Rectal smooth muscle tissue (tissue), 1 donor: ENCODE data around the gene PUS10.
"Not testable (repeated sequence)": the region's sequence is repeated elsewhere in the genome, so short reads cannot be mapped to it uniquely, and the experiment has no call there.

ENCODE experiments used
- H3K27ac ChIP-seq: one replicate; pipeline ENCODE4 v1.7.0; 2013; ENCODE audit warnings: low read depth, low read length, inconsistent platforms
- H3K27me3 ChIP-seq: one replicate; pipeline ENCODE4 v1.7.0; 2013; ENCODE audit warnings: low read length; ENCODE audit not compliant: control insufficient read depth, insufficient read depth
- H3K36me3 ChIP-seq: one replicate; pipeline ENCODE4 v1.7.0; 2013; ENCODE audit warnings: low read length; ENCODE audit not compliant: control insufficient read depth, insufficient read depth
- H3K4me1 ChIP-seq: one replicate; pipeline ENCODE4 v1.7.0; 2013; ENCODE audit warnings: low read length; ENCODE audit not compliant: control insufficient read depth, insufficient read depth
- H3K4me3 ChIP-seq: one replicate; pipeline ENCODE4 v1.7.0; 2013; ENCODE audit warnings: low read length
- H3K9ac ChIP-seq: one replicate; pipeline ENCODE4 v1.7.0; 2013; ENCODE audit warnings: low read length

The PUS10 gene

GRCh38 chr2:61029533-61029932 lies 11.5 kb upstream of the PUS10 start:
- Histone ChIP-seq H3K27ac (no peak overlapping the region), H3K36me3 (peaks cover 13% of the 10 kb centered on the region), H3K4me1 (no peaks in the 10 kb centered on the region), H3K4me3 (no peak overlapping the region), H3K9ac (no peak overlapping the region), H3K27me3 (no peaks in the 10 kb centered on the region)

- no peak overlapping the region for H3K9ac ChIP-seq
- no peak overlapping the region for H3K27ac ChIP-seq
- H3K4me1 ChIP-seq, result no peaks in the 10 kb centered on the region
- no peaks in the 10 kb centered on the region for H3K27me3 ChIP-seq
- no peaks in the 10 kb centered on the region for H3K36me3 ChIP-seq
- no peak overlapping the region for H3K4me3 ChIP-seq
Measured at GRCh38 chr2:61023670-61024069, 5.6 kb upstream of the PUS10 start.

GRCh38 chr2:61021228-61021660 lies 3.2 kb upstream of the PUS10 start:
- no peaks in the 10 kb centered on the region for H3K36me3 ChIP-seq
- H3K27me3 ChIP-seq, result no peaks in the 10 kb centered on the region
- H3K4me3 ChIP-seq, result no peak overlapping the region
- H3K4me1 ChIP-seq, result no peaks in the 10 kb centered on the region
- H3K27ac ChIP-seq, result no peak overlapping the region
- H3K9ac ChIP-seq, result no peak overlapping the region

- H3K4me1 ChIP-seq, result no peaks in the 10 kb centered on the region
- peak overlapping the region; percentile 91 for H3K4me3 ChIP-seq
- H3K27me3 ChIP-seq, result no peaks in the 10 kb centered on the region
- H3K27ac ChIP-seq, result no peak overlapping the region
- no peaks in the 10 kb centered on the region for H3K36me3 ChIP-seq
- H3K9ac ChIP-seq, result no peak overlapping the region
Measured at GRCh38 chr2:61018798-61019197, 743 bp upstream of the PUS10 start.

GRCh38 chr2:61018318-61018755 lies 282 bp upstream of the PUS10 start:
- H3K4me3 ChIP-seq, result peak overlapping the region; percentile 91
- H3K27me3 ChIP-seq, result no peaks in the 10 kb centered on the region

GRCh38 chr2:61017003-61017555 lies 976 bp downstream of the PUS10 start:
- Histone ChIP-seq H3K27ac (peak overlapping the region; percentile 84), H3K4me3 (peak overlapping the region; percentile 91), H3K4me1 (no peaks in the 10 kb centered on the region), H3K36me3 (no peaks in the 10 kb centered on the region), H3K27me3 (no peaks in the 10 kb centered on the region), H3K9ac (peak overlapping the region; percentile 70)

More at GRCh38 chr2:61018318-61018755, 282 bp upstream of the PUS10 start:
- Histone ChIP-seq H3K36me3 (no peaks in the 10 kb centered on the region), H3K27ac (peak overlapping the region; percentile 84), H3K9ac (peak overlapping the region; percentile 59), H3K4me1 (no peaks in the 10 kb centered on the region)

- peak overlapping the region; percentile 70 for H3K9ac ChIP-seq
- H3K27me3 ChIP-seq, result no peaks in the 10 kb centered on the region
- H3K4me1 ChIP-seq, result no peaks in the 10 kb centered on the region
Measured at GRCh38 chr2:61016392-61017002, 1.6 kb downstream of the PUS10 start.

GRCh38 chr2:61015976-61016375 lies 2.1 kb downstream of the PUS10 start:
- H3K36me3 ChIP-seq, result no peaks in the 10 kb centered on the region
- no peak overlapping the region for H3K9ac ChIP-seq
- H3K27ac ChIP-seq, result no peak overlapping the region
- H3K4me3 ChIP-seq, result peak overlapping the region; percentile 91
- H3K27me3 ChIP-seq, result no peaks in the 10 kb centered on the region
- H3K4me1 ChIP-seq, result no peaks in the 10 kb centered on the region

More at GRCh38 chr2:61016392-61017002, 1.6 kb downstream of the PUS10 start:
- peak overlapping the region; percentile 84 for H3K27ac ChIP-seq
- no peaks in the 10 kb centered on the region for H3K36me3 ChIP-seq
- H3K4me3 ChIP-seq, result peak overlapping the region; percentile 91

GRCh38 chr2:61014763-61015162 lies 3.3 kb downstream of the PUS10 start:
- H3K4me1 ChIP-seq, result no peaks in the 10 kb centered on the region
- no peaks in the 10 kb centered on the region for H3K36me3 ChIP-seq
- no peak overlapping the region for H3K9ac ChIP-seq
- no peak overlapping the region for H3K4me3 ChIP-seq
- H3K27me3 ChIP-seq, result no peaks in the 10 kb centered on the region
- H3K27ac ChIP-seq, result no peak overlapping the region

GRCh38 chr2:61013382-61013781 lies 4.7 kb downstream of the PUS10 start:
- no peak overlapping the region for H3K4me3 ChIP-seq
- no peaks in the 10 kb centered on the region for H3K4me1 ChIP-seq
- H3K9ac ChIP-seq, result no peak overlapping the region
- no peaks in the 10 kb centered on the region for H3K27me3 ChIP-seq
- H3K27ac ChIP-seq, result no peak overlapping the region
- H3K36me3 ChIP-seq, result no peaks in the 10 kb centered on the region

GRCh38 chr2:61012303-61012702 lies 5.8 kb downstream of the PUS10 start:
- not testable (repeated sequence) for H3K4me1 ChIP-seq, H3K36me3 ChIP-seq, H3K4me3 ChIP-seq, H3K27ac ChIP-seq, H3K27me3 ChIP-seq, H3K9ac ChIP-seq

- H3K9ac ChIP-seq, result no peak overlapping the region
Measured at GRCh38 chr2:61011678-61012077, 6.4 kb downstream of the PUS10 start.

GRCh38 chr2:61009355-61009754 lies 8.7 kb downstream of the PUS10 start:
- no peaks in the 10 kb centered on the region for H3K27me3 ChIP-seq
- no peak overlapping the region for H3K27ac ChIP-seq
- H3K36me3 ChIP-seq, result no peaks in the 10 kb centered on the region
- H3K4me3 ChIP-seq, result no peak overlapping the region
- no peaks in the 10 kb centered on the region for H3K4me1 ChIP-seq
- H3K9ac ChIP-seq, result no peak overlapping the region

More at GRCh38 chr2:61011678-61012077, 6.4 kb downstream of the PUS10 start:
- Histone ChIP-seq H3K27ac (no peak overlapping the region), H3K36me3 (no peaks in the 10 kb centered on the region), H3K27me3 (no peaks in the 10 kb centered on the region), H3K4me1 (no peaks in the 10 kb centered on the region), H3K4me3 (no peak overlapping the region)
